Stimulated activated CD8-positive, alpha-beta memory T cell treated with anti-CD3 and anti-CD28 coated beads, Interleukin-7, amount 100 ng/mL, for 24 hours (primary cell): ENCODE data around the gene NIT1.

Experiments used
- DNase-seq: peaks from one replicate; pipeline ENCODE4 v3.0.0-alpha.2; 2020; ENCODE audit warnings: low read depth

The NIT1 gene

GRCh38 chr1:161083748-161084596, 33.9 kb upstream of the NIT1 start:
- no peak for DNase-seq

GRCh38 chr1:161084597-161084988, 33.3 kb upstream of the NIT1 start:
- no peak for DNase-seq

GRCh38 chr1:161085165-161085564, 32.7 kb upstream of the NIT1 start:
- DNase-seq, result no peak

DNA sequence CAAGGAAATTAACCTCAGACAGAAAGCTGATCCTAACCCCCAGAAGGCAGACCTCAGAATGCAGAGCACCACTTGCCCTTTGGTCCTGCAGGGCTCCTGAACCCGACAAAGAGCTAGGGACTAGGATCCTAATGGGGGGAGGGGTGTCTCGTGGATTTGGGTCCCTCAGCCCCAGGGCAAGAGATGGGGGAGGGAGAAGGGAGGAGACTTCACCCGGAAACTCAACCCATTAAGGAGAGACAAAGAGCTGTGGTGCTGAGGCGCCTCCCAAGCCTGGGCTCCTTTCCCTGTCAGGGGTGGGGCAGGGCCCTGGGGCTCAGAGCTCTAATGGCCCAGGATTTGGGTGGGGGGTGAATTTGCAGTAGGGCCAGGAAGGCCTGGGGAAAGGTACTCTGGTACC, 31.4 kb upstream of the NIT1 start:
- no peak for DNase-seq

- no peak for DNase-seq
These were observed 29.3 kb upstream of the NIT1 start for GRCh38 chr1:161088587-161089110.

- no peak for DNase-seq
These were observed 28.5 kb upstream of the NIT1 start, which contains the start of gene NECTIN4 for GRCh38 chr1:161089251-161089924. TSS of gene NECTIN4 (minus strand) at chr1:161089558. CDS start at chr1:161089296, 262 bp downstream.

DNA sequence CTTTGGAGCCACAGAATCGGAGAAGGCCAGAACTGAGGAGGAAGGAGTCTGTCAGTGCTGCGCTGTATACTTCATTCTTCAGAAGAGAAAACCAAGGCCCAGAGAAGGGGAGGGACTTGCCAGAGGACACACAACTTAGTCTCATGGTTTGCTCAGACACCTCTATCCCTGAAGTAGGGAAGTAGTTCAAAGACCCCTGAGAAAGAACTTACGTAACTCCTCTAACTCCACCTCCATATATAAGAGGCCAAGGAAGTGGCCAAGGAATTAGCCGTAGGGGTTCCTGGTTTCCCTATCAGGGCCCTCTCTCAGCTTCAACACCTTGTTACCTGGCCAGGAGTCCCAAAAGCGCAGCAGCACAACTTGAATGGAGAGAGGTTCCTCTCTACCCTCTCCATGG, 28.0 kb upstream of the NIT1 start:
- no peak for DNase-seq

GRCh38 chr1:161090617-161091016, 27.3 kb upstream of the NIT1 start:
- no peak for DNase-seq

DNA sequence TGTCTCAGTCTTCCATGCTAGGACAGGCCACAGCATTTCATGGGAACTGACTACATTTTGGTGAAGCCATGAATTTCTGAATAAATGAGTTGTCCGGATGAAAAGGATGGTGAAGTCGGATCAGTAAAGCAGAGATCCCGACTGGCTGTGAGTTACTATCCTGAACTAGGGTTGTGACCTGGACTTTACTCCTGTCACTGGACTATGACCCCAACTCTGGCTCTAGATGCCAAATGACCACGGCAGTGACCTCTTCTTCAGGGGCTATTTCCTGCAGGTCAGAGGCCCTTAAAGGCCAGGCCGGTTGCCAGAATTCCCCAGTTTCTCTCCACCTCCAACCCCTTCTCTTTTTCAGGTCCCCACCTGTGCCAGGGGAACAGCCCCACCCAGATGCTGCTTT, 26.8 kb upstream of the NIT1 start:
- no peak for DNase-seq

GRCh38 chr1:161091796-161092507, 26.0 kb upstream of the NIT1 start:
- no peak for DNase-seq

GRCh38 chr1:161092621-161093028, 25.3 kb upstream of the NIT1 start:
- DNase-seq, result no peak

DNA sequence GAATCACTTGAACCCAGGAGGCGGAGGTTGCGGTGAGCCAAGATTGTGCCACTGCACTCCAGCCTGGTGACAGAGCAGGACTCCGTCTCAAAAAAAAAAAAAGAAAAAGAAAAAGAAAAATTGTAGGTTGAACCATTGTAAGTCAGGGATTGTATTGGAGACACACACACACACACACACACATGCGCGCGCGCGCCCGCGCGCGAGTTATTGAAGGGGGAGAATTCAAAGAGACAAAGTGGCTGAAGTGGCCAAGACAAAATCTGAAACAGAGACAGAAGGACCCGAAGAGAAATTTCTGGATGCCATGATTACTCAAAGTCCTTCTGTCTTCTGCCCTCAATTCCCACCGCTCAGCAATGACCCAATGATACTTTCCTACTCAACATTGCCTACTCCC, 23.4 kb upstream of the NIT1 start:
- no peak for DNase-seq

DNA sequence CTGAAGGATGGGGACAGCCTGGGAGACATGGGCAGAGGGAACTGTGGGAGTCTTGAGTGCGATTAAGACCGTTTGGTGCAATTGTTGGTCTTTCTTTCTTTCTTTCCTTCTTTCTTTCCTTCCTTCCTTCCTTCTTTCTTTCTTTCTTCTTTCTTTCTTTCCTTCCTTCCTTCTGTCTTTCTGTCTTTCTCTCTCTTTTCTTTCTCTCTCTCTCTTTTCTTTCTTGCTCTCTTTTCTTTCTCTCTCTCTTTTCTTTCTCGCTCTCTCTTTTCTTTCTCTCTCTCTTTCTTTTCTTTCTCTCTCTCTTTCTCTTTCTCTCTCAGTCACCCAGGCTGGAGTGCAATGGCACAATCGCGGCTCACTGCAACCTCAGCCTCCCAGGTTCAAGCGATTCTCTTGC, 22.7 kb upstream of the NIT1 start:
- DNase-seq, result no peak

GRCh38 chr1:161096015-161096414, 21.9 kb upstream of the NIT1 start:
- DNase-seq, result no peak

DNA sequence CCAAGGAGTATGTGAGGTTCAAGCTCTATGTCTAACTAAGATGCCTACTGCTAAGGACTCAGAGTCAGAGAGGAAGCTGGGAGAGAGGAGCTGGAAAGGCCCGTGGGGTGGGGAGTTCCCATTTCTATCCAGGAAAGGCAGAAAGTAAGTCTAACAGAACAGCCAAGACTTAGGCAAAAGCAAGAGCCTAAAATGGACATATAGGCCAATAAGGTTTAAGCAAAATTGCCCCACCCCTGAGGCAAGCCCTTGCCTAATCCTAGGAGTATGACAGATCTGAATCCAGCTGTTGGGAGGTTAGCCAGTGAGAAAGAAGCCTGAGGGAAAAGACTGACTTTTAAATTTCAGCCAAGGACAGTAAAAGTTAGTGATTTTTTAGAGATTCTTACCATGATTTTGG, 21.4 kb upstream of the NIT1 start:
- DNase-seq, result no peak

GRCh38 chr1:161098210-161099068, 19.5 kb upstream of the NIT1 start, which contains the start of gene KLHDC9:
TSS of gene KLHDC9 (plus strand) at chr1:161098361. CDS start at chr1:161098536, 175 bp downstream.
- peak; percentile 43 for DNase-seq

DNA sequence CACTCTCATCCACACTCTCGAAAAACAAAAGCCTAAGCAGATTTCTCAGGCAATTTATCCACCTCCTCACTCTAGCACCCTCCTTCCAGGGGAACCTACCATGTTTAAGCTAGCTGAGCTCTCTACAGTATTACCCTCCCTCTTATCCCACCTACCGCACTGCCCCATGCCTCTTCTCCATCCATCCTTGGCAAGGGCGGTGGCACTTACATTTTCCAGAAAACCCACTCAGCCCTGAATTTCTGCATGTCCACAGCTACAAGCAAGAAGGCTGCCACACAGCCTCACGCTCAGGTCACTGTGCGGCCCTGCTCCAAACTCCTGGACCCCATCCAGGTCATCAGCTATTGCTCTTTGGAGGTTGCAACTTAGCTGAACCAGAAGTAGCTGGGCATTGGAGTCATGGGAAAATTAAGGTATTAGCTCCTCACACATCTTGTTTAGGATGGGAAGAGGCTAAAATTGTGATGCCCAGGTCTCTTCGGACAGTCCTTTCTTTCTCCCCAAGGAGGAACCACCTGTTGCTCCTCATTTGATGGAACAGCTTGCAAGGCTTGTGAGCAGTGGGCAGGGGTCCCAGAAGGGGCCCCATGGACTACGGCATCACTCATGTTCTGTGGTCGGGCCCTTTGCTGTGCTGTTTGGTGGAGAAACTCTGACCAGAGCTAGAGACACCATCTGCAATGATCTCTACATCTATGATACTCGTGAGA, 18.7 kb upstream of the NIT1 start:
- DNase-seq, result no peak

- DNase-seq, result no peak
These were observed 17.3 kb upstream of the NIT1 start for GRCh38 chr1:161100556-161100955.

DNA sequence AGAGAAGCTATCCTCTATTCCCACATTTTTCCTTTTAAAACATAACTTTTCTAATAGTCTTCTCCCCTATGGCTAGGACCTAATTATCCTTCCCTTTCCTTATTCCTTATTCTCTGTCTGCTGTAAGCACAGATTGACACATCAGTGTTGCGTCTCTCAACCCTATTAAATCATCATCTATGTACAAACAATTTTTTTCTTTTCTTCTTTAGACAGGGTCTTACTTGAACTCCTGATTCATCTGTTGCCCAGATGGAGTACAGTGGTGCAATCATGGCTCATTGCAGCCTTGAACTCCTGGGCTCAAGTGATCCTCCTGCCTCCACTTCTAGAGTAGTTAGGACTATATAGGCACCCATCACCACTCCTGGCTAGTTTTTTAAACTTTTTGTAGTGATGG, 11.5 kb upstream of the NIT1 start:
- DNase-seq, result no peak

DNA sequence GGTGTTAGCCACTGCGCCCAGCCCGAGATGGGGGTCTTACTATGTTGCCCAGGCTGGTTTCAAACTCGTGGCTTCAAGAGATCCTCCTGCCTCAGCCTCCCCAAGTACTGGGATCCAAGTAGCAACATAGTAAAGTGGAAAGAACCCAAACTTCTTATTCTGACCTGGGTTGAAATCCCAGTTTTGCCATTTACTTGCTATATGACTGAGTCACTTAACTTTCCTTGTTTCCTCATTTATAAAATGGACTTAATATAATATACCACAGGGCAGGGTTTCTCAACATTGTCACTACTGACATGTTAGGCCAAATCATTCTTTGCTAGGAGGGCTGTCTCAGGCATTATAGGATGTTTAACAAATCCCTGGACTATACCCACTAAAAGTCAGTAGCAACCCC, 6.8 kb upstream of the NIT1 start:
- no peak for DNase-seq

GRCh38 chr1:161111527-161111926, 6.4 kb upstream of the NIT1 start:
- DNase-seq, result no peak
